Activated naive CD4-positive, alpha-beta T cell treated with anti-CD3 and anti-CD28 coated beads, Interleukin-2, amount 10 ng/mL, durations not matched to agents 7 days and 5 days (primary cell): ENCODE measurements around the gene TECPR1.

Experiments used
- CTCF ChIA-PET: fragments of 350-600 bp; sonication (Branson Sonifier 250); formaldehyde crosslinking; loops from one replicate; lab custom pipeline; 2021; ENCODE audit warnings: antibody characterized with exemption; lab: Charles Lee
- DNase-seq: peaks from one replicate; pipeline ENCODE4 v3.0.0-alpha.2; 2020
- H3K27ac Mint-ChIP-seq: one replicate; pipeline ENCODE4 v1.8.0; 2021; ENCODE audit warnings: mild to moderate bottlenecking, moderate library complexity, mixed read lengths
- H3K27me3 Mint-ChIP-seq: one replicate; pipeline ENCODE4 v1.8.0; 2021; ENCODE audit warnings: mild to moderate bottlenecking, mixed read lengths
- H3K36me3 Mint-ChIP-seq: one replicate; pipeline ENCODE4 v1.8.0; 2021; ENCODE audit warnings: mixed read lengths
- H3K4me1 Mint-ChIP-seq: one replicate; pipeline ENCODE4 v1.8.0; 2021; ENCODE audit warnings: mixed read lengths
- H3K4me3 Mint-ChIP-seq: one replicate; pipeline ENCODE4 v1.8.0; 2021; ENCODE audit warnings: mild to moderate bottlenecking, moderate library complexity, mixed read lengths
- H3K9me3 Mint-ChIP-seq: one replicate; pipeline ENCODE4 v1.8.0; 2021; ENCODE audit warnings: mixed read lengths

The TECPR1 gene

DNA sequence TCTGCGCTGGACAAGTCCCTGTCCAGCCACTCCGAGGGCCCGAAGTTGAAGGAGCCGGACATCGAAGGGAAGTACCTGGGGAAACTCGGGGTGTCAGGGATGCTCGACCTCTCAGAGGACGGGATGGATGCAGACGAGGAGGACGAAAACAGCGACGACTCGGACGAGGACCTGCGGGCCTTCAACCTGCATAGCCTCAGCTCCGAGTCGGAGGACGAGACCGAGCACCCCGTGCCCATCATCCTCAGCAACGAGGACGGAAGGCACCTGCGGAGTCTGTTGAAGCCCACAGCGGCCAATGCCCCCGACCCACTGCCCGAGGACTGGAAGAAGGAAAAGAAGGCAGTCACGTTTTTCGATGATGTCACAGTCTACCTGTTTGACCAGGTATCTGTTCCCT, 57.8 kb downstream of the TECPR1 start:
- CTCF ChIA-PET, result no interaction called here
- peaks cover 24% of the 10 kb centered on the region for H3K36me3 Mint-ChIP-seq
- H3K4me1 Mint-ChIP-seq, result peaks cover 16% of the 10 kb centered on the region

DNA sequence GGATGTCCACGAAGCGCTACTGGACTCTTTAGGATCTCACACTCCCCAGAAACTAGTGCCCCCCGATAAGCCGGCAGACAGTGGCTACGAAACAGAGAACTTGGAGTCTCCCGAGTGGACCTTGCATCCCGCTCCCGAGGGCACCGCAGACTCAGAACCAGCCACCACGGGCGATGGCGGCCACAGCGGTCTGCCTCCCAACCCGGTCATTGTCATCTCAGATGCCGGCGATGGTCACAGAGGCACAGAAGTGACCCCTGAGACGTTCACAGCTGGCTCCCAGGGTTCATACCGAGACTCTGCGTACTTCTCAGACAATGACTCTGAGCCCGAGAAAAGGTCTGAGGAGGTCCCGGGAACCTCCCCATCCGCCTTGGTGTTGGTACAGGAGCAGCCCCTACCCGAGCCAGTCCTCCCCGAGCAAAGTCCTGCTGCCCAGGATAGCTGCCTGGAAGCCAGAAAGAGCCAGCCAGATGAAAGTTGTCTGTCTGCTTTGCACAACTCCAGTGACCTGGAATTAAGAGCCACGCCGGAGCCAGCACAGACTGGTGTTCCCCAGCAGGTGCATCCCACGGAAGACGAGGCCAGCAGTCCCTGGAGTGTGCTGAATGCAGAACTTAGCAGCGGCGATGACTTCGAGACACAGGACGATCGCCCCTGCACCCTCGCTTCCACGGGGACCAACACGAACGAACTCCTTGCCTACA, 58.4 kb downstream of the TECPR1 start:
- peak overlapping the region; percentile 19 for H3K27ac Mint-ChIP-seq
- DNase-seq, result no peak
- H3K4me1 Mint-ChIP-seq, result peaks cover 15% of the 10 kb centered on the region
- peaks cover 26% of the 10 kb centered on the region for H3K36me3 Mint-ChIP-seq
- H3K27me3 Mint-ChIP-seq, result no peaks in the 10 kb centered on the region
- no peak overlapping the region for H3K4me3 Mint-ChIP-seq
- no peaks in the 10 kb centered on the region for H3K9me3 Mint-ChIP-seq
- CTCF ChIA-PET, result no interaction called here

More for the DNA sequence above, 57.8 kb downstream of the TECPR1 start:
- H3K4me3 Mint-ChIP-seq, result no peak overlapping the region
- H3K27ac Mint-ChIP-seq, result no peak overlapping the region
- peaks cover 3% of the 10 kb centered on the region for H3K9me3 Mint-ChIP-seq
- DNase-seq, result no peak
- no peaks in the 10 kb centered on the region for H3K27me3 Mint-ChIP-seq

DNA sequence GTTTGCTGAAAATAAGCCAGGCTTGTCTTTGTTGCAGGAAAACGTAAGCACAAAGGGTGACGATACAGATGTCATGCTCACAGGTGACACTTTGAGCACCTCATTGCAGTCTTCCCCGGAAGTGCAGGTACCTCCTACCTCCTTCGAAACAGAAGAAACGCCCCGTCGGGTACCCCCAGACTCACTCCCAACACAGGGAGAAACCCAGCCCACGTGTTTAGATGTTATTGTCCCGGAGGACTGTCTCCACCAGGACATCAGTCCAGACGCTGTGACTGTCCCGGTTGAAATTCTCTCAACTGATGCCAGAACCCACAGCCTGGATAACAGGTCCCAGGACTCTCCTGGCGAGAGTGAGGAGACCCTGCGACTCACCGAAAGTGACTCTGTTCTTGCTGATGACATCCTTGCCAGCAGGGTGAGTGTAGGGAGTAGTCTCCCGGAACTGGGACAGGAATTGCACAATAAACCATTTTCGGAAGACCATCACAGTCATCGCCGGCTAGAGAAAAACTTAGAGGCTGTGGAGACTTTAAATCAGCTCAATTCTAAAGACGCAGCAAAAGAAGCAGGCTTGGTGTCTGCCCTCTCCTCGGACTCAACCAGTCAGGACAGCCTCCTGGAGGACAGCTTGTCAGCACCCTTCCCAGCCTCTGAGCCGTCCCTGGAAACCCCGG, 59.1 kb downstream of the TECPR1 start:
- H3K9me3 Mint-ChIP-seq, result no peaks in the 10 kb centered on the region
- H3K4me1 Mint-ChIP-seq, result peaks cover 15% of the 10 kb centered on the region
- no peak overlapping the region for H3K27ac Mint-ChIP-seq
- CTCF ChIA-PET, result interaction anchor here (1.2 kb wide), 1 partner anchor 24 kb away, joined by 3 read pairs; no protein-coding TSS in a partner anchor
- DNase-seq, result no peak
- H3K36me3 Mint-ChIP-seq, result peaks cover 30% of the 10 kb centered on the region
- no peaks in the 10 kb centered on the region for H3K27me3 Mint-ChIP-seq
- no peak overlapping the region for H3K4me3 Mint-ChIP-seq

DNA sequence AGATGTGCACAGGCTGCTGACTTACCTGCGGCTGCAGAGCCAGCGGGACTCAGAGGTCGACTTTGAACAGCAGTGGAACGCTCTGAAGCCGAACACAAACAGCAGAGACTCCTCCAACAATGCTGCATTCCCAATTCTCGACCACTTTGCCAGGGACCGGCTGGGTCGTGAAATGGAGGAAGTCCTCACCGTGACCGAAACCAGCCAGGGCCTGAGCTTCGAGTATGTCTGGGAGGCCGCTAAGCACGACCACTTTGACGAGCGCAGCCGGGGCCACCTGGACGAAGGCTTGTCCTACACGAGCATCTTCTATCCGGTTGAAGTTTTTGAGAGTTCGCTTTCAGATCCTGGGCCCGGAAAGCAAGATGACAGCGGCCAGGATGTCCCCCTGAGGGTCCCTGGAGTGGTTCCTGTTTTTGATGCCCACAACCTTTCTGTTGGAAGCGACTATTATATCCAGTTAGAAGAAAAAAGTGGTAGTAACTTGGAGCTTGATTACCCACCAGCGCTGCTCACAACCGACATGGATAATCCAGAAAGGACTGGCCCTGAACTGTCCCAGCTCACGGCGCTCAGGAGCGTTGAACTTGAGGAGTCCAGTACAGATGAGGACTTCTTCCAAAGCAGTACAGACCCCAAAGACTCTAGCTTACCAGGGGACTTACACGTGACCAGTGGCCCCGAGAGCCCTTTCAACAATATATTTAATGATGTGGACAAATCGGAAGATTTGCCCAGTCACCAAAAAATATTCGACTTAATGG, 60.2 kb downstream of the TECPR1 start:
- Mint-ChIP-seq H3K9me3 (no peaks in the 10 kb centered on the region), H3K36me3 (peaks cover 32% of the 10 kb centered on the region), H3K4me3 (no peak overlapping the region), H3K4me1 (peaks cover 15% of the 10 kb centered on the region), H3K27me3 (no peaks in the 10 kb centered on the region), H3K27ac (no peak overlapping the region)
- no peak for DNase-seq
- CTCF ChIA-PET, result interaction anchor here (1.2 kb wide), 1 partner anchor 23 kb away, joined by 3 read pairs; no protein-coding TSS in a partner anchor

DNA sequence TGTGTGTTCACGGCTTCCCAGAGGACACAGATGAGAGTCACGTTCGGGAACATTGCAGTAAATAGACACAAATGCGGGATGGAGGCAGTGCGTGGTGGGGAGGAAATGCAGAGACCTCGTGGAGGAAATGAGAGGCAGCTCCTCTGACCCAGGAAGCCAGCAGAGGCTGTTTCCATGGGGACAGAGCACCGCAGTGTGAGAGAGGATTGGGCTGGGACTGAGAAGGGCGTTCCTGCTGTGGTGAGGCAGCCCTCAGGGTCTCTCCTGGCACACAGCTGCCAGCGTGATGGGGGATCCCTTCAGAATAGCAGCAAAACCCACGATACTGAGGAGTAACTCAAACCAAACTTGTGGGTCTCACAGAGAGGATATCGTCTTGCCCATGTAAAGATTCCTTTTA, 62.5 kb downstream of the TECPR1 start:
- Mint-ChIP-seq H3K36me3 (peaks cover 34% of the 10 kb centered on the region), H3K4me3 (no peak overlapping the region), H3K27ac (no peak overlapping the region), H3K9me3 (no peaks in the 10 kb centered on the region), H3K4me1 (peaks cover 15% of the 10 kb centered on the region), H3K27me3 (no peaks in the 10 kb centered on the region)
- CTCF ChIA-PET, result no interaction called here
- DNase-seq, result no peak

DNA sequence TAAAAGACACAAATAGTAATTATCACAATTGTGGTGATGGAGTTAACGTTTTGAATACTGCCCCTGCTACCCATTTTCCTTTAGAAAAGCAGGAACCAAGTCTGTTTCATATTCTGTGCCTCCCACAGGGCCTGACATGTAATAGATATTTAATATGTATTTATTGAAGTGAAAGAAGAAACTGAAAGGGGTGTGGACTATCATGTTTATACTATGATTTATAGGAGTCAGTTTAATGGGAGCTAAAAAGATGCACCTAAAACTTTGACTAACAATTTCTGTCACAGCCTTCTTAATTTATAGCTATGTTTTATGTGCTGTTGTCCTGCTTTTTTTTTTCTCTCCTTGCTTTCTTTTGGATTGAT, 64.9 kb downstream of the TECPR1 start:
- CTCF ChIA-PET, result interaction anchor here (0.6 kb wide), 2 partner anchors 22 to 1714 kb away, joined by 3 read pairs; no protein-coding TSS in a partner anchor
- Mint-ChIP-seq H3K4me1 (peaks cover 15% of the 10 kb centered on the region), H3K9me3 (no peaks in the 10 kb centered on the region), H3K27ac (no peak overlapping the region), H3K27me3 (no peaks in the 10 kb centered on the region), H3K36me3 (peaks cover 28% of the 10 kb centered on the region), H3K4me3 (no peak overlapping the region)
- no peak for DNase-seq

DNA sequence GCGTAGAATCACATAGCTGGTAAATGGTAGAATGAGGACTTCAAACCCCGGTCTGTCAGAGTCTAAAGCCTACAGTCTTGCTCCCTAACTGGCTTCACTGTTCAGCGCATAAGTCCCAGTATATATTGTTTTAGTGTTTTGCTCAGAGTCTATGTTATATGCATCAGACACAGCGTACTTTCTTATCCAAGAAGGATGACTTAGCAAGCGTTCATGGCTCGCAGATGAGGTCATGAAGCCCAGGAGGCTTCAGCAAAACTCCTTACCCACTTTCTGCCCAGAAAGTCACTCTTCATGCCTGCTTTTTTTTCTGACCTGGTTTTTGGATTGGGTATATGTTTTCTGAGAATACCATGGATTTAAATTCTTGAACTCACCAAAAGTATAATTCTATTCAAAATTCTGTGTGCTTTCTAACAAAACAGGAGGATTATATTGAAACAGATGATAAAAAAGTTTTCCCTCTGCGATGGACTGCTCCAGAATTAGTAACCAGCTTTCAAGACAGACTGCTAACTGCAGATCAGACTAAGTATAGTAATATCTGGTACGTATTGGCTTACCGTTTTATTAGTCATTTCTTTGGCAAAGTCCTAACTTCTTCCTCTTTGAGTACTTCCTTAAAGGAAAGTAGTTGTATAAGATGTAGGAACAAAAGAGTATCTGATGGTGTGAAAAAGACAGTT, 65.4 kb downstream of the TECPR1 start:
- Mint-ChIP-seq H3K27ac (no peak overlapping the region), H3K27me3 (no peaks in the 10 kb centered on the region), H3K9me3 (no peaks in the 10 kb centered on the region), H3K4me1 (peaks cover 15% of the 10 kb centered on the region), H3K4me3 (no peak overlapping the region), H3K36me3 (peaks cover 25% of the 10 kb centered on the region)
- CTCF ChIA-PET, result interaction anchor here (0.6 to 0.7 kb wide), 3 partner anchors 22 to 1713 kb away, joined by 3 read pairs; no protein-coding TSS in a partner anchor
- DNase-seq, result no peak

DNA sequence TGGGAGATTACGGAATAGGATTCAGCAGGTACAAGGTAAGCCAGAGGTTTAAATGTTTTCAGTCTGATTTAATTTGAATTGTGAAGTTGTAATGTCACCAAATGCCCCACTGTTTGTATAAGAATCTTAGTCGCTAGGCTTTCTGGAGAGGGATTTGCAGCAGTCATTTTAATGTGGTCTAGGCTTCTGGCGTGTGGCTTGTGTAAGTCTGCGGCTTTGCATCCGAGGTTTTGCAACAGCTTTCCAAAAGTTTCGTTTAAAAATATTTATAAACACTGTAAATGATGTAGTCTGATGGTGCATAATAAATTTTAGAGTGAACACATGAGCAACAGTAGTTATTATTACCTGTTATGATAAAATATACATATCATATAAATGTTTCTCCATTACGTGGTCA, 66.9 kb downstream of the TECPR1 start:
- Mint-ChIP-seq H3K4me3 (no peak overlapping the region), H3K36me3 (peaks cover 21% of the 10 kb centered on the region), H3K27me3 (no peaks in the 10 kb centered on the region), H3K4me1 (peaks cover 9% of the 10 kb centered on the region), H3K27ac (no peak overlapping the region), H3K9me3 (no peaks in the 10 kb centered on the region)
- CTCF ChIA-PET, result interaction anchor here (0.8 to 0.9 kb wide), 2 partner anchors 16 to 163 kb away, joined by 3 to 5 read pairs; no protein-coding TSS in a partner anchor
- no peak for DNase-seq

DNA sequence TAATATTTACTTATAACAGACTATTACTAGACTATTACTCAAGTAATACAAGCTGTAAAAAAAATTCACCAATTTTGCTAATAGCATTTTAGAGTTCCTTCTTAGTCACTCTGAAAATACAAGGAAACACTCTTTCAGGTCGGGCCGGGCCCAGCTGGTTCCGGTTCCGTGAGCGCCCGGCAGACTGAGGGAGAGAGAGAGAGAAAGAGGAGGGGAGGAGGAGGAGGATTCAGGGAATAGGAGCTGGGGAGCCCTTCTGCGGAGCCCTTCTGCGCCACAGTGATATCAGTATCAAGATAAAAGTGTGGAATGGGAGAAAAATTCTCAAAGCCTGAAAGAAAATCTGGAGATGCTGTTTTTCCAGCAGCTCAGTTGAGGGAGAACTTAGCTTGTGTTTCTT, 71.3 kb downstream of the TECPR1 start:
- DNase-seq, result no peak
- H3K27me3 Mint-ChIP-seq, result no peaks in the 10 kb centered on the region
- peaks cover 2% of the 10 kb centered on the region for H3K36me3 Mint-ChIP-seq
- no peak overlapping the region for H3K4me3 Mint-ChIP-seq
- CTCF ChIA-PET, result interaction anchor here (2.6 kb wide), 1 partner anchor 12 kb away, joined by 6 read pairs; no protein-coding TSS in a partner anchor
- H3K4me1 Mint-ChIP-seq, result no peaks in the 10 kb centered on the region
- no peaks in the 10 kb centered on the region for H3K9me3 Mint-ChIP-seq
- H3K27ac Mint-ChIP-seq, result no peak overlapping the region

DNA sequence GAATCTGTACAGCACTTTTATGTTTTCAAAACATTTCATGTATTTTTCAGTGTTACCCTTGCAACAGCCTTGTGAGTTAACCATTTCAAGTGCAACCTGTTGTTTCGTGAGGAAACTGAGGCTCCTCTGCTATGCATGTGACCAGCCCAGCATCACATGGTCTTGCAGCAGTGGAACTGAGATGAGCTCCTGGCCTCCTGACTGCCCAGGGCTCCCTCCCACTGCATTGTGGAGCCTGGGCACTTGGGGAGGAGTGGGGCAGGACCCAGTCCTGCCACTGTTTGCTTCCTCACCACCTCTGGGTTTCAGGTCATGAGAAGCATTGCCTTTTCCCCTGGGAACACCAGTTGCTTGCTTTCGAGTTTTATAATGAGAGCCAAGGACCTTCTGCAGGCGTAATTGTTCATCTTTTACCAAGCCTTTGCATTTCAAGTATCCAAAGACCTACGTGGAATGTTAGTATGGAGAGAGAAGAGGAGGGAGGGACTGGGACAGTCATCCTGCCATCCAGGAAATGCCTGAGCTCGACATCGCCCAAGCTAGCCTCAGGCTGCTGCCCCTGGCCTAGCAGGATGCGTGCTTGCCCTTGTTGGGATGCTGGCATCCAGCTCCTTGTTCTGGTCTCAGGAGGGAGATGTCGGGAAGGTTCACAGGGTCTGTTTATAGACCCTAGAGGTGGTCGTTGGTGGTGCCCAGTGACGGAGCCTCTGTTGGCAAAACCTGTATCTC, 73.1 kb downstream of the TECPR1 start:
- CTCF ChIA-PET, result interaction anchor here (1.0 to 2.6 kb wide), 3 partner anchors 10 to 157 kb away, joined by 3 to 6 read pairs (median 4); no protein-coding TSS in a partner anchor
- peaks cover 2% of the 10 kb centered on the region for H3K36me3 Mint-ChIP-seq
- no peak overlapping the region for H3K4me3 Mint-ChIP-seq
- DNase-seq, result no peak
- no peaks in the 10 kb centered on the region for H3K9me3 Mint-ChIP-seq
- H3K27ac Mint-ChIP-seq, result no peak overlapping the region
- H3K27me3 Mint-ChIP-seq, result no peaks in the 10 kb centered on the region
- H3K4me1 Mint-ChIP-seq, result no peaks in the 10 kb centered on the region

DNA sequence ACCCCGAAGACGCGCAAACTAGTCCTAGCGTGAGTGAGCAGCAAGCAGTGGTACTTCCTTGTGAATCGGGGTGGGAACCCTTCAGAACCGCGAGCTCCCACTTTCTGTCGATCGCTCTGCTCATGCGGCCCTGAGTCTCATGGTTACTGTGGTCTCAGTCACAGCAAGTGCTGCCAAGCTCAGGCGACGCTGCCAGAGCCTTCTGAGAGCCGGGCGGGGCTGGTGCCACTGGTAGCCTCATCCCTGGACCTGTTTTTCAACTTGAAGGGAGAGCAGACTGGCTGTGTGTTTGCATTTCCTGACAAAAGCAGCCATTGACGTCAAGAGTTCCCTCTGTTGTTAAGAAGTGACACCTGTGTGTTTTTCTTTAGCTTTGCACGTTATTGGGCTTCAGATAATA, 73.7 kb downstream of the TECPR1 start:
- Mint-ChIP-seq H3K27me3 (no peaks in the 10 kb centered on the region), H3K4me3 (no peak overlapping the region), H3K27ac (no peak overlapping the region), H3K9me3 (no peaks in the 10 kb centered on the region), H3K36me3 (peaks cover 2% of the 10 kb centered on the region), H3K4me1 (no peaks in the 10 kb centered on the region)
- no peak for DNase-seq
- CTCF ChIA-PET, result interaction anchor here (1.5 kb wide), 1 partner anchor 10 kb away, joined by 6 read pairs; no protein-coding TSS in a partner anchor

DNA sequence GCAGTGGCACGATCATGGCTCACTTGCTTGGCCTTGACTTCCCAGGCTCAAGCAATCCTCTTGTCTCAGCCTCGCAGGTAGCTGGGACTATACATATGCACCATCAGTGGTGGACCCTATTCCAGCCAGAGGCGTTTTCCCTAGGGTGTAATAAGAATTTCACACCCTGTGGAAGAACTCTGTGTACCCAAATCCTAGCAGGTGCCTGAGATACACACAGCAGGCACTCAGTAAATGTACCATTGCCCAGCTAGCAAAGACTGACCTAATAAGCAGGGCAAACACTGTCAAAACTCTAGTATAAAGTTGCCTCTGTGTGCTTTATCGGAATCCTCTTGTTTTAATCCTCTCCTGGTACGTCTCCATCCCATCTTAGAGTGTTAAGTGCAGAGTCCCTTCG, 74.5 kb downstream of the TECPR1 start:
- no peak for DNase-seq
- Mint-ChIP-seq H3K27me3 (no peaks in the 10 kb centered on the region), H3K36me3 (peaks cover 4% of the 10 kb centered on the region), H3K4me1 (no peaks in the 10 kb centered on the region), H3K4me3 (no peak overlapping the region), H3K27ac (no peak overlapping the region), H3K9me3 (no peaks in the 10 kb centered on the region)
- CTCF ChIA-PET, result interaction anchor here (1.5 kb wide), 1 partner anchor 9 kb away, joined by 6 read pairs; no protein-coding TSS in a partner anchor
